ENCODE data around the gene TIAM2.

Gene TIAM2

GRCh38 chr6:155278319-155279049, 283.4 kb downstream of the TIAM2 start:
- DNase-seq (ENCODE audit: low read depth in 2 of 2): no peak

- no peak for DNase-seq (ENCODE audit: low read depth in 2 of 2)
Measured at GRCh38 chr6:155284775-155285174, 289.7 kb downstream of the TIAM2 start.

GRCh38 chr6:155287762-155288161, 292.6 kb downstream of the TIAM2 start:
- no peak for DNase-seq (ENCODE audit: low read depth in 2 of 2)

GRCh38 chr6:155290491-155290890, 295.4 kb downstream of the TIAM2 start:
- no peak for DNase-seq (ENCODE audit: low read depth in 2 of 2)

GRCh38 chr6:155291291-155291690, 296.2 kb downstream of the TIAM2 start:
- DNase-seq (ENCODE audit: low read depth in 2 of 2): no peak

- no peak for DNase-seq (ENCODE audit: low read depth in 2 of 2)
Measured at GRCh38 chr6:155292711-155293110, 297.6 kb downstream of the TIAM2 start.

GRCh38 chr6:155297669-155298068, 302.6 kb downstream of the TIAM2 start:
- DNase-seq (ENCODE audit: low read depth in 2 of 2): no peak

- DNase-seq (ENCODE audit: low read depth in 2 of 2): no peak
Measured at GRCh38 chr6:155301867-155302266, 306.8 kb downstream of the TIAM2 start.

- no peak for DNase-seq (ENCODE audit: low read depth in 2 of 2)
Measured at GRCh38 chr6:155303361-155303870, 308.3 kb downstream of the TIAM2 start.

GRCh38 chr6:155306958-155307357, 311.8 kb downstream of the TIAM2 start:
- no peak for DNase-seq (ENCODE audit: low read depth in 2 of 2)

Data from stimulated activated CD4-positive, alpha-beta T cell treated with anti-CD3 and anti-CD28 coated beads, Interleukin-1b, Interleukin-23, amount 100 ng/mL, for 4 hours (primary cell).